ENCODE data around the gene KRT83. TPM values are rescaled to one million over a fixed set of nuclear protein-coding genes. Genes with fewer than 3 reads are reported as not detected.

KRT83 gene
- polyA plus RNA-seq, 1 of the 3 experiments (the other 2 are of a cell fraction), result 0.03 TPM

- TF ChIP-seq EP300 (IDR thresholded peaks at IDR 0.05; ENCODE audit: borderline replicate concordance in 1 of 2, low read depth in 1 of 2, low read length in 1 of 2) (no peak), USF1 (IDR thresholded peaks at IDR 0.05; ENCODE audit: borderline replicate concordance, low read depth) (no peak), NFIC (IDR thresholded peaks at IDR 0.05; ENCODE audit: borderline replicate concordance) (no peak), JUND (IDR thresholded peaks at IDR 0.05) (no peak), ELF1 (IDR thresholded peaks at IDR 0.05) (no peak), FOXJ3 (CRISPR knock-in tag; IDR thresholded peaks at IDR 0.05) (no peak), SMC3 (IDR thresholded peaks at IDR 0.05; ENCODE audit: low read depth, low read length) (no peak), GABPA (IDR thresholded peaks at IDR 0.05; ENCODE audit: low read depth) (no peak), TAF1 (IDR thresholded peaks at IDR 0.05; ENCODE audit: borderline replicate concordance, low read depth, low read length) (no peak)
- TF ChIP-seq, protein P1, sequence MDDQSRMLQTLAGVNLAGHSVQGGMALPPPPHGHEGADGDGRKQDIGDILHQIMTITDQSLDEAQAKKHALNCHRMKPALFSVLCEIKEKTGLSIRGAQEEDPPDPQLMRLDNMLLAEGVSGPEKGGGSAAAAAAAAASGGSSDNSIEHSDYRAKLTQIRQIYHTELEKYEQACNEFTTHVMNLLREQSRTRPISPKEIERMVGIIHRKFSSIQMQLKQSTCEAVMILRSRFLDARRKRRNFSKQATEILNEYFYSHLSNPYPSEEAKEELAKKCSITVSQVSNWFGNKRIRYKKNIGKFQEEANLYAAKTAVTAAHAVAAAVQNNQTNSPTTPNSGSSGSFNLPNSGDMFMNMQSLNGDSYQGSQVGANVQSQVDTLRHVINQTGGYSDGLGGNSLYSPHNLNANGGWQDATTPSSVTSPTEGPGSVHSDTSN (IDR thresholded peaks at IDR 0.05), result no peak
- TF ChIP-seq, protein P2, sequence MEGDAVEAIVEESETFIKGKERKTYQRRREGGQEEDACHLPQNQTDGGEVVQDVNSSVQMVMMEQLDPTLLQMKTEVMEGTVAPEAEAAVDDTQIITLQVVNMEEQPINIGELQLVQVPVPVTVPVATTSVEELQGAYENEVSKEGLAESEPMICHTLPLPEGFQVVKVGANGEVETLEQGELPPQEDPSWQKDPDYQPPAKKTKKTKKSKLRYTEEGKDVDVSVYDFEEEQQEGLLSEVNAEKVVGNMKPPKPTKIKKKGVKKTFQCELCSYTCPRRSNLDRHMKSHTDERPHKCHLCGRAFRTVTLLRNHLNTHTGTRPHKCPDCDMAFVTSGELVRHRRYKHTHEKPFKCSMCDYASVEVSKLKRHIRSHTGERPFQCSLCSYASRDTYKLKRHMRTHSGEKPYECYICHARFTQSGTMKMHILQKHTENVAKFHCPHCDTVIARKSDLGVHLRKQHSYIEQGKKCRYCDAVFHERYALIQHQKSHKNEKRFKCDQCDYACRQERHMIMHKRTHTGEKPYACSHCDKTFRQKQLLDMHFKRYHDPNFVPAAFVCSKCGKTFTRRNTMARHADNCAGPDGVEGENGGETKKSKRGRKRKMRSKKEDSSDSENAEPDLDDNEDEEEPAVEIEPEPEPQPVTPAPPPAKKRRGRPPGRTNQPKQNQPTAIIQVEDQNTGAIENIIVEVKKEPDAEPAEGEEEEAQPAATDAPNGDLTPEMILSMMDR (IDR thresholded peaks at IDR 0.05), result no peak
- Histone ChIP-seq H3F3A (replicated peaks; ENCODE audit: insufficient read depth) (no peaks in the 10 kb centered on the region), H3K4me2 (no peak overlapping the region), H3K9me2 (no peaks in the 10 kb centered on the region), H4K20me1 (ENCODE audit: insufficient read depth) (no peaks in the 10 kb centered on the region), H2AFZ (ENCODE audit: low read depth) (no peak overlapping the region), H3K4me1 (ENCODE audit: control insufficient read depth in 1 of 2, insufficient read depth in 2 of 2, low read depth in 1 of 2, low read length in 1 of 2) (peaks cover 0 to 6% of the 10 kb centered on the region in 2 experiments; a peak in 1 of 4 replicates), H3K9ac (no peak overlapping the region), H3K4me3 (ENCODE audit: low read depth in 2 of 2, low read length in 1 of 2) (no peak overlapping the region), H3K79me2 (ENCODE audit: insufficient read depth) (no peaks in the 10 kb centered on the region), H3K27ac (ENCODE audit: low read depth in 2 of 2, low read length in 1 of 2) (no peak overlapping the region), H3K9me3 (no peaks in the 10 kb centered on the region), H3K27me3 (ENCODE audit: insufficient read depth) (no peaks in the 10 kb centered on the region; the same call in 1 of the 2 replicates), H3K36me3 (replicated peaks in 1 of 2; ENCODE audit: control insufficient read depth in 1 of 2, insufficient read depth in 2 of 2, low read length in 1 of 2) (no peaks in the 10 kb centered on the region)
- CTCF ChIA-PET, result interaction anchor here (0.6 to 12.6 kb wide), 63 partner anchors 9 to 654 kb away, joined by 3 to 218 read pairs (median 5); partner anchors contain the start of gene KRT80
- POLR2A ChIA-PET, result interaction anchor here (1.3 kb wide), 1 partner anchor 128 kb away, joined by 4 read pairs; no protein-coding TSS in a partner anchor
- no peak for DNase-seq
- 59% methylated on average over 10 of the region's 10 CpGs for WGBS (ENCODE audit: low lambda C conversion rate)
Observed at GRCh38 chr12:52327830-52328500, 6.8 kb upstream of the KRT83 start.

Measured in SK-N-SH (cell line).